ENCODE data around the gene IGF1R. TPM values are rescaled to one million over a fixed set of nuclear protein-coding genes. Genes with fewer than 3 reads are reported as not detected.

Gene IGF1R
- total RNA-seq, 1 donor from 2014 or later, result 151 TPM

- Histone ChIP-seq H3K27ac (no peak overlapping the region), H3K36me3 (no peaks in the 10 kb centered on the region), H3K4me1 (no peaks in the 10 kb centered on the region), H3K4me3 (no peak overlapping the region), H3K27me3 (no peaks in the 10 kb centered on the region), H3K9me3 (no peaks in the 10 kb centered on the region)
- no peak for TF ChIP-seq CTCF (IDR thresholded peaks at IDR 0.05)
- intact Hi-C loops (cut with DNase I), result no loop called here
- no peak for DNase-seq (ENCODE audit: low spot score in 2 of 2)
These were observed 5.2 kb upstream of the IGF1R start for GRCh38 chr15:98643115-98643514.

GRCh38 chr15:98646546-98647025 lies 1.8 kb upstream of the IGF1R start:
- no peaks in the 10 kb centered on the region for H3K36me3 ChIP-seq
- H3K9me3 ChIP-seq, result no peaks in the 10 kb centered on the region
- H3K4me1 ChIP-seq, result no peaks in the 10 kb centered on the region
- no peaks in the 10 kb centered on the region for H3K27me3 ChIP-seq
- DNase-seq (ENCODE audit: low spot score in 2 of 2), result no peak
- peak overlapping the region; percentile 94 to 100 for H3K4me3 ChIP-seq
- H3K27ac ChIP-seq, result peak overlapping the region; percentile 41 to 93
- intact Hi-C loops (cut with DNase I), result loop anchor here (1.0 to 2.0 kb wide), 4 partner anchors 98 to 308 kb away; no protein-coding TSS in a partner anchor
- no peak for TF ChIP-seq CTCF (IDR thresholded peaks at IDR 0.05)

DNA sequence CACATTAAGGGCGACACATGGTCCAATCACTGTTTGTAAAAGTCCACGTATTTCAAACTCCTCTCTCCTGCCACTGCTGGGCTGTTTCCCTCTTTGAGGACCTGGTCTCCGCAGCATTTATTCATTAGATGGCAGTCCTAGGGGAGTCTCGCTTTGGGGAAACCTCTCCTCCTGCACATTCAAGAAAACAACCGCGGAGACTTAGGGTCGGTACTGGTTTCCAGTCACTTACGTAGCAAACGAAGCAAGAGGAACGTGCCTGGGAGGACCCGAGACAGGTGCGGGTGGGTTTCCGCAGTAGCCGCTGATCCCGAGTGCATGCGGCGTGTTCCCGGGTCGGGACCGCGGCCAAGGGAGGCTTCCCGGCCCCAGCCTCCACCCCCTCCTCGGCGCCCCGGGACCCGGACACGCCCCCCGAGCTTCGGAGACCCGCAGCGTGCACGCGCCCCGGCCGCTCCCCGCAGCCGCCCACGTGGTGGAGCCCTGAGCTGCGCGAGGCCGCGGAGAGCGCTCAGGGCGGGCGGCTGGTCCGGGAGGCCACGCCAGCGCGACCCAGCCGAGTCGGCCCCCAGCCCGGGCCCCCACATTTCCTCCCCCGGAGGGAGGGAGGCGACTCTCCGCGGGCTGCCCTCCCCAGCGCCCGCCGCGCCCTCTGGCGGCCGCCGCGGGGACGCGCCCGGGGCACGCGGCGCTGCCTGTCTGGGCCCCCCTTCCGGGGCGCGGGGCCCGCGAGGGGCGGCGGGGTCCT lies 1.1 kb upstream of the IGF1R start:
- Histone ChIP-seq H3K9me3 (no peaks in the 10 kb centered on the region), H3K27me3 (no peaks in the 10 kb centered on the region), H3K27ac (peak overlapping the region; percentile 74 to 93), H3K36me3 (no peaks in the 10 kb centered on the region), H3K4me3 (peak overlapping the region; percentile 94 to 100), H3K4me1 (no peaks in the 10 kb centered on the region)
- intact Hi-C loops (cut with DNase I), result loop anchor here (1.0 to 2.0 kb wide), 4 partner anchors 99 to 308 kb away; no protein-coding TSS in a partner anchor
- peak in 1 of 2 donors; percentile 74 for DNase-seq (ENCODE audit: low spot score in 2 of 2)
- peak in 1 of 3 experiments; percentile 91 for TF ChIP-seq CTCF (IDR thresholded peaks at IDR 0.05)

DNA sequence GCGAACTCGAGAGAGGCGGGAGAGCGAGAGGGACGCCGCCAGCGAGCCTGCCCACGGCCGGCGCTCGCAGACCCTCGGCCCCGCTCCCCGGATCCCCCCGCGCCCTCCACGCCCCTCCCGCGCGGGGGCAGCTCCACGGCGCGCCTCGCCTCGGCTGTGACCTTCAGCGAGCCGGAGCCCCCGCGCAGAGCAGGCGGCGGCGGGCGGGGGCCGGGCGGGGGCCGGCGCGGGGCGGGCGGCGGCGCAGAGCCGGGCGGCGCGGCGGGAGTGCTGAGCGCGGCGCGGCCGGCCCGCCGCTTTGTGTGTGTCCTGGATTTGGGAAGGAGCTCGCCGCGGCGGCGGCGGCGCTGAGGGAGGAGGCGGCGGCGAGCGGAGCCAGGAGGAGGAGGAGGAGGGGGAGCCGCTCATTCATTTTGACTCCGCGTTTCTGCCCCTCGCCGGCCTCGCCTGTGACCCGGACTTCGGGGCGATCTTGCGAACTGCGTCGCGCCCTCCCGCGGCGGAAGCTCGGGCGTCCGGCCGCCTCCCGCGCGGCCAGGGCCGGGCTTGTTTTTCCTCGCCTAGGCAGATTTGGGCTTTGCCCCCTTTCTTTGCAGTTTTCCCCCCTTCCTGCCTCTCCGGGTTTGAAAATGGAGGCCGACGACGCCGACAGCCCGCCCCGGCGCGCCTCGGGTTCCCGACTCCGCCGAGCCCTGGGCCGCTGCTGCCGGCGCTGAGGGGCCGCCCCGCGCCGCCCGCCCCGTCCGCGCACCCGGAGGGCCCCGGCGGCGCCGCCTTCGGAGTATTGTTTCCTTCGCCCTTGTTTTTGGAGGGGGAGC lies 524 bp downstream of the IGF1R start:
- TF ChIP-seq CTCF (IDR thresholded peaks at IDR 0.05), result peak in 1 of 3 experiments; percentile 14
- Histone ChIP-seq H3K27me3 (no peaks in the 10 kb centered on the region), H3K4me3 (peak overlapping the region; percentile 94 to 100), H3K9me3 (no peaks in the 10 kb centered on the region), H3K27ac (peak overlapping the region; percentile 93 to 98), H3K36me3 (no peaks in the 10 kb centered on the region), H3K4me1 (no peaks in the 10 kb centered on the region)
- DNase-seq (ENCODE audit: low spot score in 2 of 2), result peak in 1 of 2 donors; percentile 74
- intact Hi-C loops (cut with DNase I), result loop anchor here (1.0 to 2.0 kb wide), 2 partner anchors 410 to 428 kb away; no protein-coding TSS in a partner anchor

GRCh38 chr15:98649472-98650416 lies 1.4 kb downstream of the IGF1R start:
- Histone ChIP-seq H3K27ac (peak overlapping the region; percentile 93 to 98), H3K27me3 (no peaks in the 10 kb centered on the region), H3K36me3 (no peaks in the 10 kb centered on the region), H3K9me3 (no peaks in the 10 kb centered on the region), H3K4me3 (peak overlapping the region; percentile 94 to 100), H3K4me1 (peaks cover 0 to 2% of the 10 kb centered on the region in 2 donors)
- DNase-seq (ENCODE audit: low spot score in 2 of 2), result peak in 1 of 2 donors; percentile 71
- intact Hi-C loops (cut with DNase I), result loop anchor here (2.0 to 5.0 kb wide), 5 partner anchors 21 to 427 kb away; no protein-coding TSS in a partner anchor
- TF ChIP-seq CTCF (IDR thresholded peaks at IDR 0.05), result peak; percentile 10 to 33 (median 21)

Measured in ascending aorta (tissue), 2 donors.